Activated CD8-positive, alpha-beta memory T cell treated with anti-CD3 and anti-CD28 coated beads, Interleukin-2, amount 50 U/mL, for 1 hour (primary cell): ENCODE measurements around the gene KRT79.

Source experiments
- DNase-seq: peaks from one replicate; pipeline ENCODE4 v3.0.0-alpha.2; 2020; ENCODE audit errors: extremely low read depth

KRT79 gene

GRCh38 chr12:52791271-52792184 is 42.6 kb downstream of the KRT79 start:
- no peak for DNase-seq

GRCh38 chr12:52790427-52791270 is 43.5 kb downstream of the KRT79 start:
- DNase-seq = no peak

- DNase-seq = no peak
Measured at GRCh38 chr12:52789637-52790426, 44.3 kb downstream of the KRT79 start.

GRCh38 chr12:52788876-52789636 is 45.1 kb downstream of the KRT79 start:
- DNase-seq = no peak

- no peak for DNase-seq
Measured at GRCh38 chr12:52788192-52788875, 45.8 kb downstream of the KRT79 start.

- DNase-seq = no peak
Measured at GRCh38 chr12:52787324-52788191, 46.6 kb downstream of the KRT79 start.

- DNase-seq = no peak
Measured at GRCh38 chr12:52784909-52785308, 49.2 kb downstream of the KRT79 start.

- DNase-seq = no peak
Measured at GRCh38 chr12:52783563-52784316, 50.4 kb downstream of the KRT79 start.

GRCh38 chr12:52782502-52782901 is 51.6 kb downstream of the KRT79 start:
- DNase-seq = no peak

- DNase-seq = no peak
Measured at GRCh38 chr12:52781399-52782082, 52.6 kb downstream of the KRT79 start.

- DNase-seq = no peak
Measured at GRCh38 chr12:52779914-52780313, 54.2 kb downstream of the KRT79 start.

GRCh38 chr12:52778833-52779232 is 55.3 kb downstream of the KRT79 start:
- DNase-seq = no peak

GRCh38 chr12:52777566-52777965 is 56.5 kb downstream of the KRT79 start:
- DNase-seq = no peak

- DNase-seq = no peak
Measured at GRCh38 chr12:52776913-52777395, 57.2 kb downstream of the KRT79 start, which contains the start of gene KRT76. Gene KRT76, minus strand, starts transcription at chr12:52777345. Its CDS starts 54 bp downstream, at chr12:52777291.

GRCh38 chr12:52776435-52776834 is 57.7 kb downstream of the KRT79 start:
- DNase-seq = no peak

- no peak for DNase-seq
Measured at GRCh38 chr12:52774629-52775250, 59.4 kb downstream of the KRT79 start.

GRCh38 chr12:52772772-52773171 is 61.3 kb downstream of the KRT79 start:
- no peak for DNase-seq
